GM18868 (cell line): ENCODE data around the gene XYLT1.

Experiments
- ATAC-seq: cut with Tn5 transposase; IDR thresholded peaks from one replicate; pipeline ENCODE4 v1.9.1; 2021; ENCODE audit warnings: mild to moderate bottlenecking, moderate library complexity; ENCODE audit not compliant: unreplicated experiment

The XYLT1 gene

GRCh38 chr16:17212606-17213005 is 258.2 kb downstream of the XYLT1 start:
- no peak for ATAC-seq

- no peak for ATAC-seq
Observed at GRCh38 chr16:17211797-17212196, 259.0 kb downstream of the XYLT1 start.

GRCh38 chr16:17206712-17207111 is 264.0 kb downstream of the XYLT1 start:
- no peak for ATAC-seq

GRCh38 chr16:17205279-17206211 is 265.2 kb downstream of the XYLT1 start:
- no peak for ATAC-seq

DNA sequence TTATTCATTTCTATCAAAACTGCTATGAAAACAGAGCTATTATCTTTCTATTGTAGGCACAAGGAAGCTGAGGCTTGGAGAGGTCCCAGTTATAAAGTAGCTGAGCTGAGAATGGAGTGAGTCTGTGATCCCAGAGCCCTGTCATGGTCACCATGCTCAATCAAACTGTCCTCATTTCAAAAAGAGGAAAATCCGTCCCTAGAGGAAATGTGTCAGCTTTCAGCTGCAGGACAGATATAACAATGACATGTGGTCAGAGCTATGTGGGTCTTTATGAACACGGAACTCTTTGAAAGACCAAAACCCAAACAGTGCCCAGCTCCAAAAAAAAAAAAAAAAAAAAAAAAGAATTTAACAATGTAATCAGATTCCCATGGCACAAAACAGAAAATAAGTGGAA is 266.1 kb downstream of the XYLT1 start:
- ATAC-seq = no peak

- no peak for ATAC-seq
Observed at GRCh38 chr16:17204206-17204605, 266.6 kb downstream of the XYLT1 start.

DNA sequence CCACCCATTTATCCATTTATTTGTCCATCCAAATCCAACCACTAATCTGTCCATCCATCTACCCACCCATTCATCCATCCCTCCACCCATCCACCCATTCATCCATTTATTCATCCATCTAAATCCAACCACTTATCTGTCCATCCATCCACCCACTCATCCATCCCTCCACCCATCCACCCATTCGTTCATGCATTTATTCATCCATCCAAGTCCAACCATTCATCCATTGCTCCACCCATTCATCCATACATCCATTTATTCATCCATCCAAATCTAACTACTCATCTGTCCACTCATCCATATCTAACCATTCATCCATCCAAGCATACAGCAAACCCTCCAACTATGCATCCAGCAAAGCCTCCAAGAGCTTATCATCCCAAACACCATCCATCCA is 267.3 kb downstream of the XYLT1 start:
- no peak for ATAC-seq

DNA sequence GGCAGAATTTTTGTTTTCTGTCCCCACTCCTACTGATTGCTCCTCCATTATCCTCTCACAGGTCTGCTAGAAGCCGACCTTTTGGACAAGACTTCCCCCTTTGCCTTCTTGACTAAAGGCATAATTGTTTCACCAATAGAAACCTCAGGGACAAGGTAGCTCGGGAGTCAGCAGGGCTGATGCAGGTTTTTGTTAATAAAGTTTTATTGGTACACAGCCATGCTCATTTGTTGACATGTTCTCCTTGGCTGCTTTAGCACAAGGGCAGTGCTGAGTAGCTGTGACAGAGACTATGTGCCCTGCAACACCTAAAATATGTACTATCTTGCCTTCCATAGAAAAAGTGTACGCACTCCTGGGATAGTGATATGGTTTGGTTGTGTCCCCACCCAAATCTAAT is 271.6 kb downstream of the XYLT1 start:
- ATAC-seq = no peak

DNA sequence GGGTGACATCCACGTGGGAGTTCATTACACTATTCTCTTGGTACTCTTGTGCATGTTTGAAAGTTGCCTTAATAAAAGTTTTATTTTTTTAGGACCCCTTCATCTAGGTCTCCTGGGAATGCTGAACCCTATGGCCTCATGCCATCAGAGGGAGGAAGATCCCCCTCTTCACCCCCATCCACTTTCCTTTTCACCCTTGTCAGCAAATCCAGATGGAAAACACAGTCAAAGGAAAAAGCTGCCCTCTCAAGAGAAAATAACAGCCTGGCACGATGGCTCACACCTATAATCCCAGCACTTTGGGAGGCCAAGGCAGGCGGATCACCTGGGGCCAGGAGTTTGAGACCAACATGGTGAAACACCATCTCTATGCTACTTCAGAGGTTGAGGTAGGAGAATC is 274.2 kb downstream of the XYLT1 start:
- no peak for ATAC-seq

GRCh38 chr16:17194190-17194780 is 276.5 kb downstream of the XYLT1 start:
- ATAC-seq = no peak

GRCh38 chr16:17193566-17194100 is 277.1 kb downstream of the XYLT1 start:
- ATAC-seq = no peak

GRCh38 chr16:17184026-17184425 is 286.7 kb downstream of the XYLT1 start:
- ATAC-seq = no peak

- ATAC-seq = no peak
Observed at GRCh38 chr16:17177959-17178905, 292.5 kb downstream of the XYLT1 start.

GRCh38 chr16:17177242-17177958 is 293.4 kb downstream of the XYLT1 start:
- no peak for ATAC-seq

- no peak for ATAC-seq
Observed at GRCh38 chr16:17176199-17176598, 294.6 kb downstream of the XYLT1 start.

DNA sequence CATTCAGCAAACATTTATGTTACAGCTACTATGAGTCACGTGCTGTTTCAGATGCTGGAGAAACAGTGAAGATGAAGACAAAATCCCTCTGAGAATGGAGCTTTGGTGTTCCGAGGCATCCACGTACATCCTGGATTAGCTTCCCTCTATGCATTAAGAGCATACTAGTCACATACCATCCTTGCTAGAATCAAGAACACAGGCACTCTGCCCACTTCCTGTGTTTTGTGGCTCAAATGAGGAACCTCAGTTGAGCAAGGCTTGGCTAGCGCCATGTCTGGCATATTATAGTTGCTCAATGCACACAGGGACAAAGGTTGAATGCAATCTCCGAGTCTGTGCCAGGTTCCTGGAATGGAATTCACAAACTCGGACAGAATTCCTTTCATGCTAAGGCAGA is 297.5 kb downstream of the XYLT1 start:
- no peak for ATAC-seq

- no peak for ATAC-seq
Observed at GRCh38 chr16:17171250-17172143, 299.3 kb downstream of the XYLT1 start.

- no peak for ATAC-seq
Observed at GRCh38 chr16:17170435-17170834, 300.3 kb downstream of the XYLT1 start.

DNA sequence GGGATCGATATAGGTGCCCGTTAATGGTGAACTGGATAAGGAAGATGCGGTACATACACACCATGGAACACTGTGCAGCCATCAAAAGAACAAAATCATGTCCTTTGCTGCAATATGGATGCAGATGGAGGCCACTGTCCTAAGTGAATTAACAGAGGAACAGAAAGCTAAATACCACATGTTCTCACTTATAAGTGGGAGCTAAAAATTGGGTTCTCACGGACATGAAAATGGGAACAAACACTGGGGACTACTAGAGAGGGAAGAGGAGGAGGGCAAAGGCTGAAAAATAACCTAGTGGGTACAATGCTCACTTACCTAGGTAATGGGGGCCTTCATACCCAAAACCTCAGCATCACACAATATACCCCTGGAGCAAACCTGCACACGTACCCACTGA is 302.6 kb downstream of the XYLT1 start:
- ATAC-seq = no peak
